ENCODE results near the gene RREB1.

RREB1 gene

GRCh38 chr6:7230956-7231713 lies 123.4 kb downstream of the RREB1 start:
- no peak for DNase-seq (ENCODE audit: low read depth in 1 of 2, low spot score in 1 of 2)
- Histone ChIP-seq H3K4me3 (replicated peaks; ENCODE audit: insufficient read depth, low read length) (no peak overlapping the region), H3K27me3 (ENCODE audit: insufficient read depth, poor library complexity, severe bottlenecking) (no peaks in the 10 kb centered on the region), H3K27ac (replicated peaks) (no peak overlapping the region)
- TF ChIP-seq, protein P1, sequence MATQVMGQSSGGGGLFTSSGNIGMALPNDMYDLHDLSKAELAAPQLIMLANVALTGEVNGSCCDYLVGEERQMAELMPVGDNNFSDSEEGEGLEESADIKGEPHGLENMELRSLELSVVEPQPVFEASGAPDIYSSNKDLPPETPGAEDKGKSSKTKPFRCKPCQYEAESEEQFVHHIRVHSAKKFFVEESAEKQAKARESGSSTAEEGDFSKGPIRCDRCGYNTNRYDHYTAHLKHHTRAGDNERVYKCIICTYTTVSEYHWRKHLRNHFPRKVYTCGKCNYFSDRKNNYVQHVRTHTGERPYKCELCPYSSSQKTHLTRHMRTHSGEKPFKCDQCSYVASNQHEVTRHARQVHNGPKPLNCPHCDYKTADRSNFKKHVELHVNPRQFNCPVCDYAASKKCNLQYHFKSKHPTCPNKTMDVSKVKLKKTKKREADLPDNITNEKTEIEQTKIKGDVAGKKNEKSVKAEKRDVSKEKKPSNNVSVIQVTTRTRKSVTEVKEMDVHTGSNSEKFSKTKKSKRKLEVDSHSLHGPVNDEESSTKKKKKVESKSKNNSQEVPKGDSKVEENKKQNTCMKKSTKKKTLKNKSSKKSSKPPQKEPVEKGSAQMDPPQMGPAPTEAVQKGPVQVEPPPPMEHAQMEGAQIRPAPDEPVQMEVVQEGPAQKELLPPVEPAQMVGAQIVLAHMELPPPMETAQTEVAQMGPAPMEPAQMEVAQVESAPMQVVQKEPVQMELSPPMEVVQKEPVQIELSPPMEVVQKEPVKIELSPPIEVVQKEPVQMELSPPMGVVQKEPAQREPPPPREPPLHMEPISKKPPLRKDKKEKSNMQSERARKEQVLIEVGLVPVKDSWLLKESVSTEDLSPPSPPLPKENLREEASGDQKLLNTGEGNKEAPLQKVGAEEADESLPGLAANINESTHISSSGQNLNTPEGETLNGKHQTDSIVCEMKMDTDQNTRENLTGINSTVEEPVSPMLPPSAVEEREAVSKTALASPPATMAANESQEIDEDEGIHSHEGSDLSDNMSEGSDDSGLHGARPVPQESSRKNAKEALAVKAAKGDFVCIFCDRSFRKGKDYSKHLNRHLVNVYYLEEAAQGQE (IDR thresholded peaks at IDR 0.05; ENCODE audit: insufficient replicate concordance, low read depth) = no peak

DNA sequence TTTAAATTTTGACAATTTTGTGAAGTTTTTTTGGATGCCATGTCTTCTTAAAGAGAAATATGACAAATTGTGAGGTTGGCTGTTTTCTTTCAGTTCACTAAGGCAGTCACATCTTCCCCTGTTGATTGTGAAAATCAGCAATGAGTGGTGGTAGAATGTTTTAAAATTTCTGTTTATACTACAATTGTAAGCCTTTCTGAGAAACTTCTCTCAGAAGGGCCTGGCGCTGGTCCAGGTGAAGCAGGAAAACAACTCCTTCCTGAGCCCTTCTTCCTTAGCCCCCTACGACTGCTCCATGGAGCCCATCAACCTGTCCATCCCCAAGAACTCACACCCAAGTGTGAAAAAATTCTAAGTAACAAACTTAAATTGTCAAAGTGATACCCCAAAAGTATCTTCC lies 124.6 kb downstream of the RREB1 start:
- TF ChIP-seq POLR2AphosphoS5 (IDR thresholded peaks at IDR 0.05; ENCODE audit: low read depth) (no peak), SPI1 (IDR thresholded peaks at IDR 0.05; ENCODE audit: borderline replicate concordance, low read depth) (no peak), GABPA (IDR thresholded peaks at IDR 0.05; ENCODE audit: low read depth) (no peak)
- TF ChIP-seq, protein P2, sequence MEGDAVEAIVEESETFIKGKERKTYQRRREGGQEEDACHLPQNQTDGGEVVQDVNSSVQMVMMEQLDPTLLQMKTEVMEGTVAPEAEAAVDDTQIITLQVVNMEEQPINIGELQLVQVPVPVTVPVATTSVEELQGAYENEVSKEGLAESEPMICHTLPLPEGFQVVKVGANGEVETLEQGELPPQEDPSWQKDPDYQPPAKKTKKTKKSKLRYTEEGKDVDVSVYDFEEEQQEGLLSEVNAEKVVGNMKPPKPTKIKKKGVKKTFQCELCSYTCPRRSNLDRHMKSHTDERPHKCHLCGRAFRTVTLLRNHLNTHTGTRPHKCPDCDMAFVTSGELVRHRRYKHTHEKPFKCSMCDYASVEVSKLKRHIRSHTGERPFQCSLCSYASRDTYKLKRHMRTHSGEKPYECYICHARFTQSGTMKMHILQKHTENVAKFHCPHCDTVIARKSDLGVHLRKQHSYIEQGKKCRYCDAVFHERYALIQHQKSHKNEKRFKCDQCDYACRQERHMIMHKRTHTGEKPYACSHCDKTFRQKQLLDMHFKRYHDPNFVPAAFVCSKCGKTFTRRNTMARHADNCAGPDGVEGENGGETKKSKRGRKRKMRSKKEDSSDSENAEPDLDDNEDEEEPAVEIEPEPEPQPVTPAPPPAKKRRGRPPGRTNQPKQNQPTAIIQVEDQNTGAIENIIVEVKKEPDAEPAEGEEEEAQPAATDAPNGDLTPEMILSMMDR (IDR thresholded peaks at IDR 0.05; ENCODE audit: insufficient read depth, low read length) = no peak
- TF ChIP-seq, protein P1 (IDR thresholded peaks at IDR 0.05; ENCODE audit: insufficient replicate concordance, low read depth) = no peak
- Histone ChIP-seq H3K27ac (replicated peaks) (no peak overlapping the region), H3K27me3 (ENCODE audit: insufficient read depth, poor library complexity, severe bottlenecking) (no peaks in the 10 kb centered on the region), H3K4me3 (replicated peaks; ENCODE audit: insufficient read depth, low read length) (no peak overlapping the region)
- DNase-seq (ENCODE audit: low read depth in 1 of 2, low spot score in 1 of 2) = no peak

DNA sequence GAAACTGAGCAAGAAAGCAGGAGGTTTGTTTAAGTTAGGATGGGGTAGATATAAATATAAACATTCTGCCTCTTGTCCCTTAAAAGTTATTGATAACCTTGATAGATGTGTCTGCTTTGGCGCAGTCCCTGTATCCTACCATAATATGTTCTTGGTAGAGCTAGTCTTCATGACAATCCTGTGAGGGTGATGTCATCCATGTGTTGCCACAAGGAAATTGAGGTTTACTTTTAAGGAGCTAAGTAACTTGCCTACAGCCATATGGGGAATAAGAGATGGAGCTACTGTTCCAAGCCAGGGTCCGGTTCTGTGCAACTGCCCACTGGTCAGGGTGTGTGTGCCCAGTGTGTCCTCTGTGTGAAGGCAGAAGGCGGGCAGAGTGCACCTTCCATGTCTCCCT lies 126.8 kb downstream of the RREB1 start:
- TF ChIP-seq, protein P2 (IDR thresholded peaks at IDR 0.05; ENCODE audit: insufficient read depth, low read length) = no peak
- TF ChIP-seq POLR2AphosphoS5 (IDR thresholded peaks at IDR 0.05; ENCODE audit: low read depth) = no peak
- no peak for TF ChIP-seq GABPA (IDR thresholded peaks at IDR 0.05; ENCODE audit: low read depth)
- TF ChIP-seq, protein P1 (IDR thresholded peaks at IDR 0.05; ENCODE audit: insufficient replicate concordance, low read depth) = no peak
- no peak for TF ChIP-seq SPI1 (IDR thresholded peaks at IDR 0.05; ENCODE audit: borderline replicate concordance, low read depth)
- DNase-seq (ENCODE audit: low read depth in 1 of 2, low spot score in 1 of 2) = no peak
- Histone ChIP-seq H3K4me3 (replicated peaks; ENCODE audit: insufficient read depth, low read length) (no peak overlapping the region), H3K27me3 (ENCODE audit: insufficient read depth, poor library complexity, severe bottlenecking) (no peaks in the 10 kb centered on the region), H3K27ac (replicated peaks) (no peak overlapping the region)
